GM08714 (cell line): Measurements from ENCODE around the gene METTL13.
"Not testable (repeated sequence)": the region's sequence is repeated elsewhere in the genome, so short reads cannot be mapped to it uniquely, and the experiment has no call there.

Experiments used
- H3K4me3 ChIP-seq: fragments of 200-500 bp; sonication (Bioruptor generic); 2 replicates; pipeline ENCODE4 v1.5.1; 2014; ENCODE audit warnings: mild to moderate bottlenecking, low read length, inconsistent platforms
- ZNF274 ChIP-seq: IDR thresholded peaks from 2 replicates; pipeline ENCODE4 v1.6.1; 2012; ENCODE audit warnings: mild to moderate bottlenecking, low read depth, low read length

METTL13 gene

GRCh38 chr1:171787686-171788480 lies 6.4 kb downstream of the METTL13 start:
- no peak overlapping the region for H3K4me3 ChIP-seq
- no peak for TF ChIP-seq ZNF274

GRCh38 chr1:171788696-171789095 lies 7.2 kb downstream of the METTL13 start:
- no peak for TF ChIP-seq ZNF274
- no peak overlapping the region for H3K4me3 ChIP-seq

- TF ChIP-seq ZNF274: no peak
- H3K4me3 ChIP-seq: no peak overlapping the region
These were observed 8.9 kb downstream of the METTL13 start for GRCh38 chr1:171790318-171790717.

- no peak overlapping the region for H3K4me3 ChIP-seq
- TF ChIP-seq ZNF274: no peak
These were observed 11.4 kb downstream of the METTL13 start for GRCh38 chr1:171792656-171793369.

- H3K4me3 ChIP-seq: no peak overlapping the region
- no peak for TF ChIP-seq ZNF274
These were observed 12.2 kb downstream of the METTL13 start for GRCh38 chr1:171793636-171794035.

GRCh38 chr1:171794085-171794484 lies 12.6 kb downstream of the METTL13 start:
- no peak overlapping the region for H3K4me3 ChIP-seq
- no peak for TF ChIP-seq ZNF274

GRCh38 chr1:171796592-171796991 lies 15.1 kb downstream of the METTL13 start:
- H3K4me3 ChIP-seq: no peak overlapping the region
- TF ChIP-seq ZNF274: no peak

- no peak for TF ChIP-seq ZNF274
- H3K4me3 ChIP-seq: no peak overlapping the region
These were observed 16.9 kb downstream of the METTL13 start for GRCh38 chr1:171798311-171798710.

- no peak for TF ChIP-seq ZNF274
- no peak overlapping the region for H3K4me3 ChIP-seq
These were observed 17.3 kb downstream of the METTL13 start for GRCh38 chr1:171798765-171799164.

GRCh38 chr1:171799166-171799565 lies 17.7 kb downstream of the METTL13 start:
- H3K4me3 ChIP-seq: no peak overlapping the region
- TF ChIP-seq ZNF274: no peak

- not testable (repeated sequence) for H3K4me3 ChIP-seq
These were observed 18.2 kb downstream of the METTL13 start for GRCh38 chr1:171799698-171800097.

GRCh38 chr1:171800342-171800741 lies 18.9 kb downstream of the METTL13 start:
- H3K4me3 ChIP-seq: no peak overlapping the region
- TF ChIP-seq ZNF274: no peak

- no peak overlapping the region for H3K4me3 ChIP-seq
- no peak for TF ChIP-seq ZNF274
These were observed 19.4 kb downstream of the METTL13 start for GRCh38 chr1:171800851-171801250.

- TF ChIP-seq ZNF274: no peak
- H3K4me3 ChIP-seq: no peak overlapping the region
These were observed 20.0 kb downstream of the METTL13 start for GRCh38 chr1:171801487-171801891.

GRCh38 chr1:171802207-171802606 lies 20.7 kb downstream of the METTL13 start:
- no peak for TF ChIP-seq ZNF274

More at GRCh38 chr1:171802207-171802606, 20.7 kb downstream of the METTL13 start:
- no peak overlapping the region for H3K4me3 ChIP-seq
